K562 (cell line): ENCODE results near the gene PLS1. TPM values are rescaled to one million over a fixed set of nuclear protein-coding genes. Genes with fewer than 3 reads are reported as not detected.
A peak's percentile ranks its signal among the peaks of the same experiment; 100 is the strongest.

Experiments
- ARID2 ChIP-seq: fragments of 450-650 bp; IDR thresholded peaks from 2 replicates; pipeline ENCODE4 v1.6.1; 2017; ENCODE audit warnings: antibody characterized with exemption, mild to moderate bottlenecking
- ARID3B ChIP-seq: fragments of 250-450 bp; sonication (Bioruptor Pico); IDR thresholded peaks from 2 replicates; pipeline ENCODE4 v1.4.0; 2020; ENCODE audit warnings: borderline replicate concordance
- CBFA2T3 ChIP-seq: fragments of 450-650 bp; IDR thresholded peaks from 2 replicates; pipeline ENCODE4 v1.6.1; 2017
- DIDO1 ChIP-seq: fragments of 450-650 bp; IDR thresholded peaks from 2 replicates; pipeline ENCODE4 v1.6.1; 2016; ENCODE audit warnings: low read depth, missing biosample characterization, missing genetic modification characterization
- ETS2 ChIP-seq: IDR thresholded peaks from 2 replicates; pipeline ENCODE4 v1.6.1; 2016; ENCODE audit warnings: borderline replicate concordance, missing genetic modification characterization, mild to moderate bottlenecking, moderate library complexity, missing compliant biosample characterization; ENCODE audit not compliant: poor library complexity, severe bottlenecking
- EWSR1 ChIP-seq: fragments of 450-650 bp; IDR thresholded peaks from 2 replicates; pipeline ENCODE4 v1.6.1; 2018; ENCODE audit warnings: borderline replicate concordance, mild to moderate bottlenecking, low read depth, moderate library complexity; ENCODE audit not compliant: partially characterized antibody
- FOS ChIP-seq: IDR thresholded peaks from 3 replicates; pipeline ENCODE4 v1.6.1; 2011; ENCODE audit not compliant: insufficient read length; ENCODE audit errors: extremely low read depth
- GATAD2B ChIP-seq: fragments of 450-650 bp; IDR thresholded peaks from 2 replicates; pipeline ENCODE4 v1.6.1; 2017; ENCODE audit warnings: mild to moderate bottlenecking, borderline replicate concordance
- IFI16 ChIP-seq: fragments of 250-450 bp; sonication (Bioruptor Pico); IDR thresholded peaks from 2 replicates; pipeline ENCODE4 v2.1.2; 2022; ENCODE audit warnings: mild to moderate bottlenecking, inconsistent platforms
- ILK ChIP-seq: fragments of 450-650 bp; IDR thresholded peaks from 2 replicates; pipeline ENCODE4 v1.6.1; 2016; ENCODE audit warnings: missing genetic modification characterization, low read depth, mild to moderate bottlenecking, missing compliant biosample characterization, moderate library complexity, borderline replicate concordance
- JUND ChIP-seq, 2 experiments: IDR thresholded peaks; 2 replicates in 1 of 2; 3 replicates in 1 of 2; pipeline ENCODE4 v1.6.1; 2011; ENCODE audit warnings: borderline replicate concordance in 2 of 2, low read depth in 2 of 2, low read length in 2 of 2, improper control_type of control experiment in 1 of 2, missing biosample characterization in 1 of 2, missing genetic modification characterization in 1 of 2, missing genetic modification reagents in 1 of 2
- KDM1A ChIP-seq, 2 experiments: fragments of 450-650 bp; IDR thresholded peaks; 2 replicates each; pipeline ENCODE4 v1.6.1; 2016; ENCODE audit warnings: mild to moderate bottlenecking in 2 of 2
- MTF1 ChIP-seq: fragments of 250-450 bp; sonication (Bioruptor Pico); IDR thresholded peaks from 2 replicates; pipeline ENCODE4 v1.9.0; 2021; ENCODE audit warnings: moderate library complexity, mild to moderate bottlenecking, inconsistent platforms, borderline replicate concordance
- POU5F1 ChIP-seq: fragments of 150-350 bp; IDR thresholded peaks from 2 replicates; pipeline ENCODE4 v1.6.1; 2014; ENCODE audit warnings: borderline replicate concordance, low read length, low read depth, mild to moderate bottlenecking; ENCODE audit not compliant: partially characterized antibody
- RBM25 ChIP-seq: fragments of 200-400 bp; formaldehyde crosslinking; IDR thresholded peaks from 2 replicates; pipeline ENCODE4 v1.6.1; 2018; ENCODE audit warnings: low read length, low read depth, moderate library complexity; ENCODE audit not compliant: severe bottlenecking
- RCOR1 ChIP-seq, 2 experiments: IDR thresholded peaks; 2 replicates each; pipeline ENCODE4 v1.6.1; 2012; ENCODE audit warnings: low read depth in 2 of 2, low read length in 2 of 2, borderline replicate concordance in 1 of 2, improper control_type of control experiment in 1 of 2
- SAFB ChIP-seq: fragments of 200-400 bp; formaldehyde crosslinking; IDR thresholded peaks from 2 replicates; pipeline ENCODE4 v1.6.1; 2017; ENCODE audit warnings: low read depth, low read length, borderline replicate concordance
- SMC3 ChIP-seq: conservative IDR thresholded peaks from 2 replicates; pipeline ENCODE4 v1.6.1; 2011; ENCODE audit warnings: low read depth, low read length, improper control_type of control experiment; ENCODE audit not compliant: insufficient read depth
- SNRNP70 ChIP-seq: fragments of 200-400 bp; formaldehyde crosslinking; optimal IDR thresholded peaks from 2 replicates; pipeline ENCODE3; 2017; ENCODE audit warnings: low read depth, low read length
- STAT5B ChIP-seq: fragments of 250-450 bp; sonication (Bioruptor Pico); IDR thresholded peaks from 2 replicates; pipeline ENCODE4 v1.8.0; 2021; ENCODE audit warnings: mild to moderate bottlenecking, inconsistent platforms
- ZC3H11A ChIP-seq: IDR thresholded peaks from 2 replicates; pipeline ENCODE4 v1.6.1; 2012; ENCODE audit warnings: low read depth, low read length, improper control_type of control experiment
- ZNF140 ChIP-seq: fragments of 250-450 bp; sonication (Bioruptor Pico); IDR thresholded peaks from 2 replicates; pipeline ENCODE4 v1.8.0; 2021; ENCODE audit warnings: moderate library complexity, mild to moderate bottlenecking, inconsistent platforms
- ZNF174 ChIP-seq: fragments of 250-450 bp; sonication (Bioruptor Pico); IDR thresholded peaks from 2 replicates; pipeline ENCODE4 v1.4.0; 2020; ENCODE audit warnings: mild to moderate bottlenecking
- ZNF23 ChIP-seq: fragments of 250-450 bp; sonication (Bioruptor Pico); IDR thresholded peaks from 2 replicates; pipeline ENCODE4 v1.4.0; 2020; ENCODE audit warnings: mild to moderate bottlenecking
- ZNF253 ChIP-seq: fragments of 250-450 bp; sonication (Bioruptor Pico); conservative IDR thresholded peaks from 2 replicates; pipeline ENCODE4 v1.6.1; 2021; ENCODE audit warnings: mild to moderate bottlenecking
- ZNF507 ChIP-seq: conservative IDR thresholded peaks from 2 replicates; pipeline ENCODE4 v1.6.1; 2017; ENCODE audit warnings: missing genetic modification characterization, missing compliant biosample characterization
- ZNF699 ChIP-seq: fragments of 250-450 bp; sonication (Bioruptor Pico); IDR thresholded peaks from 2 replicates; pipeline ENCODE4 v1.8.0; 2021; ENCODE audit warnings: mild to moderate bottlenecking, moderate library complexity; ENCODE audit not compliant: insufficient replicate concordance
- ZNF766 ChIP-seq: fragments of 200-800 bp; sonication (Bioruptor generic); conservative IDR thresholded peaks from 2 replicates; pipeline ENCODE4 v1.6.1; 2016; ENCODE audit warnings: missing genetic modification characterization, missing compliant biosample characterization
- polyA plus RNA-seq, 8 experiments: library from polyadenylated mRNA; depleted of rRNA in 4 of 8; stranded (reverse) in 5 of 8; unstranded in 3 of 8; fragments of >200 nt; fragmentation: Nextera tagmentation in 2 of 8; fragmentation: Illumina TruSeq in 1 of 8; extraction: Ambion mirVana in 2 of 8; extraction: Trizol in 1 of 8; gene quantifications; 2 replicates each; pipeline versions ENCODE4 v1.2.1 to v1.2.3, GENCODE V29; 2011 to 2014; ENCODE audit warnings: inconsistent platforms in 1 of 8, missing spikeins in 1 of 8
- total RNA-seq, 7 experiments: library from RNA; depleted of rRNA in 6 of 7; stranded (reverse); fragments of >200 nt in 6 of 7; fragmentation: Illumina TruSeq in 2 of 7; extraction: Trizol in 2 of 7; gene quantifications; 2 replicates each; pipeline versions ENCODE4 v1.2.1 to v1.2.3, GENCODE V29; 2011 to 2021; ENCODE audit warnings: low replicate concordance in 1 of 7

PLS1 gene
- total and polyA plus RNA-seq, 9 of the 15 experiments (the other 6 are each of a cell fraction or from before 2014, with no cell fraction given), result 6.1 to 21.3 (median 13.0) TPM

GRCh38 chr3:142578329-142579223 lies 17.6 kb upstream of the PLS1 start, which contains the start of gene ATR (continued):
- no peak for TF ChIP-seq EWSR1
- no peak for TF ChIP-seq ZNF174 (CRISPR knock-in tag)
- 0 out of 4 replicates have a peak, but pooled peaks of 1 of the 2 experiments have one; percentile 17 for TF ChIP-seq RCOR1 (IDR thresholded peaks at IDR 0.05; ENCODE audit: borderline replicate concordance in 1 of 2, low read depth in 2 of 2, low read length in 2 of 2)
- peak; percentile 98 for TF ChIP-seq POU5F1
- TF ChIP-seq ZC3H11A, result no peak
- no peak for TF ChIP-seq KDM1A (IDR thresholded peaks at IDR 0.05)
- peak; percentile 79; the same call in 1 of the 2 replicates for TF ChIP-seq GATAD2B
- no peak for TF ChIP-seq MTF1 (CRISPR knock-in tag)
- no peak for TF ChIP-seq ZNF23 (CRISPR knock-in tag)
- no peak for TF ChIP-seq ZNF253 (CRISPR knock-in tag)
- no peak for TF ChIP-seq ILK (tag)
- TF ChIP-seq SAFB, result no peak
- TF ChIP-seq ZNF699 (CRISPR knock-in tag), result no peak
- peak; percentile 57; the same call in 1 of the 2 replicates for TF ChIP-seq JUND (IDR thresholded peaks at IDR 0.05; ENCODE audit: borderline replicate concordance, low read depth, low read length)
- TF ChIP-seq JUND (tag; IDR thresholded peaks at IDR 0.05; ENCODE audit: borderline replicate concordance, low read depth, low read length), result peak; percentile 29; the same call in 1 of the 3 replicates
- TF ChIP-seq DIDO1 (tag), result peak; percentile 72
- no peak for TF ChIP-seq SMC3
- no peak for TF ChIP-seq STAT5B (CRISPR knock-in tag)
- no peak for TF ChIP-seq ZNF140 (CRISPR knock-in tag)
- no peak for TF ChIP-seq CBFA2T3
- TF ChIP-seq ARID2, result no peak
- no peak for TF ChIP-seq FOS
- TF ChIP-seq ZNF507 (tag), result no peak
- peak; percentile 56 for TF ChIP-seq ZNF766
- no peak for TF ChIP-seq ARID3B (CRISPR knock-in tag)
- no peak for TF ChIP-seq SNRNP70
- TF ChIP-seq IFI16 (CRISPR knock-in tag), result no peak
- no peak for TF ChIP-seq ETS2 (tag)
- TF ChIP-seq RBM25, result no peak
